Astrocyte (in vitro differentiated cells and primary cell): Measurements from ENCODE around the gene CDH24.

Experiments used
- EZH2 ChIP-seq: IDR thresholded peaks from 2 replicates; pipeline ENCODE4 v1.6.1; 2012; ENCODE audit warnings: mild to moderate bottlenecking, low read length, inconsistent platforms; ENCODE audit not compliant: insufficient read depth
- TF ChIP-seq, protein P1 (sequence below): IDR thresholded peaks from 2 replicates; pipeline ENCODE4 v1.5.1; 2011; ENCODE audit warnings: low read depth, mild to moderate bottlenecking, inconsistent platforms, low read length, moderate library complexity; ENCODE audit not compliant: insufficient read depth

DNA sequence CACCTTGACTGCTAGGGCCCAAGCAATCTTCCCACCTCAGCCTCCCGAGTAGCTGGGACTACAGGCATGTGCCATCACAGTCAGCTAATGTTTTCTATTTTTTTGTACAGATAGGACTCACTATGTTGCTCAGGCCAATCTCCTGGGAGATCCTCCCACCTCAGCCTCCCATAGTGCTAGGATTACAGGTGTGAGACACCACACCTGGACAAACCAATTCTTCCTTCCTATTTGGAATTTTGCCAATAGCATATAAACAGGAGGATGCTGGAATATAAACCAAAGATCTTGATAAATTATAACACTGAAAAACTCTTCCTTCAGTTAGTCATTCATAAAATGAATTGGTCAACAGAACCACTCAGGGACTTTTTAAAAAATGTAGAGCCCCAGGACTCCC lies 29.2 kb upstream of the CDH24 start:
- TF ChIP-seq, protein P1, sequence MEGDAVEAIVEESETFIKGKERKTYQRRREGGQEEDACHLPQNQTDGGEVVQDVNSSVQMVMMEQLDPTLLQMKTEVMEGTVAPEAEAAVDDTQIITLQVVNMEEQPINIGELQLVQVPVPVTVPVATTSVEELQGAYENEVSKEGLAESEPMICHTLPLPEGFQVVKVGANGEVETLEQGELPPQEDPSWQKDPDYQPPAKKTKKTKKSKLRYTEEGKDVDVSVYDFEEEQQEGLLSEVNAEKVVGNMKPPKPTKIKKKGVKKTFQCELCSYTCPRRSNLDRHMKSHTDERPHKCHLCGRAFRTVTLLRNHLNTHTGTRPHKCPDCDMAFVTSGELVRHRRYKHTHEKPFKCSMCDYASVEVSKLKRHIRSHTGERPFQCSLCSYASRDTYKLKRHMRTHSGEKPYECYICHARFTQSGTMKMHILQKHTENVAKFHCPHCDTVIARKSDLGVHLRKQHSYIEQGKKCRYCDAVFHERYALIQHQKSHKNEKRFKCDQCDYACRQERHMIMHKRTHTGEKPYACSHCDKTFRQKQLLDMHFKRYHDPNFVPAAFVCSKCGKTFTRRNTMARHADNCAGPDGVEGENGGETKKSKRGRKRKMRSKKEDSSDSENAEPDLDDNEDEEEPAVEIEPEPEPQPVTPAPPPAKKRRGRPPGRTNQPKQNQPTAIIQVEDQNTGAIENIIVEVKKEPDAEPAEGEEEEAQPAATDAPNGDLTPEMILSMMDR = no peak
- TF ChIP-seq EZH2 = no peak
